GM12892 (cell line): Measurements from ENCODE around the gene CXorf49.

Experiments used
- POLR2A ChIP-seq: IDR thresholded peaks from 2 replicates; pipeline ENCODE4 v1.6.1; 2011; ENCODE audit warnings: low read depth, low read length, control low read depth
- POLR2AphosphoS5 ChIP-seq: IDR thresholded peaks from 2 replicates; pipeline ENCODE4 v1.6.1; 2011; ENCODE audit warnings: low read depth, low read length, control low read depth
- TAF1 ChIP-seq: IDR thresholded peaks from 2 replicates; pipeline ENCODE4 v1.6.1; 2011; ENCODE audit warnings: low read depth, mild to moderate bottlenecking, control low read depth, low read length, borderline replicate concordance

DNA sequence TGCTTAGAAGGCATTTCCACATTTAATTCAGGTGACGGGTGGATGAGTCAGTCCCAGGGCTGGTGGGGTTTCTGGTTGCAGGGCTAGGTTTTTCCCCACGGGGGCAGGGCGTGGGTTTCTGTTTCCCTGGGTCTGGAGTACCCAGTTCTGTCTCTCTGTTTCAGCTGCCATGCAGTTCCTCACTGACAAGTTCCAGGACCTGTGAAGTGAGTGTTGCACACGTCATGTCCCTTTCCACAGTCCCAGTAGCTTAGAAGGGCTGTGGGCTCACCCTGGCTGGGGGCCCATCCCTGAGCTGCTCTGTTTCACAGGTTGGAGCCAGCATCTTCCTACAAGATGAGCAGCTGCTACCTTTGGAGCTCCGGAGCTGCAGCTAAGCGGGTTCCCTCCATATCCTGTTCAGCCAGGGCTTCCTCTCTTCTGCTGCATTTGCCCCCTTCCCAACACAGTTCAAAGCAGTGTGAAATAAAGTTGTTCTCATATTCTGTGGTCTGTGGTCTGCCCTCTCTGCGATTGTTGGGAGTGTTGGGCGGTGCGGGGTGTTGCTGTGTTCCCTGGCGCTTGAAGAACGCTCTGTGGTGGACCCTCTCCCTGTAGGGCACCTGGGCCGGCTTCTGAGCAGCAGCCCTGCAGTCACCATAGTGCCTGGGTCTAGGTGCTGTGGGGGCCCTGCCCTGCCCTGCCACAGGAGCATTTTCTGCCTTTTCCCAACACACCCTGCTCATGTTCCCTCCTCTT, 46.9 kb downstream of the CXorf49 start:
- TF ChIP-seq POLR2AphosphoS5 (no peak), POLR2A (no peak), TAF1 (no peak)
